ENCODE measurements around the gene POMC.
"Not testable (repeated sequence)": the region's sequence is repeated elsewhere in the genome, so short reads cannot be mapped to it uniquely, and the experiment has no call there.

POMC gene

DNA sequence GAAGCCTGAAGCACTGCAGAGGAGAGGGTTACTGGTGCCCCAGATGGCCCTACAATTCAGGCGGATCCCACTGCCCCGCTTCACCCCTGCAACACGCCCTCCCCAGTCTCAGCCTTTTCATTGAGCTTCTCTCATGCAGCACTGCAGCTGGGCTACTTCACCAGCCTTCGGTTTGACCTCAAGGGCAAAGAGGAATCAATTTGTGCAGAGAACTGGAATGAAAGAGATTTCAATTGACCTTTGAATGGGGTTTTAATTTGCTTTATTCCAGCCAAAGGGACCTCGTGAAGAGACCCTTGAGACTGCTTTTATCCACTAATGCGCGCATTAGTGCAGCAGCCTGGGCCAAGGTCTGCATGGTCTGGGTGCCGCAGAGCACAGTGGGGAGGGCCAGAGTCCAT lies 8.8 kb upstream of the POMC start:
- no peak overlapping the region for H3K9ac ChIP-seq (ENCODE audit: low read depth in 1 of 2, low read length in 2 of 2)
- H3K9me3 ChIP-seq (ENCODE audit: control insufficient read depth in 1 of 2, low read length in 2 of 2) = peaks cover 4 to 7% of the 10 kb centered on the region in 2 donors
- no peak overlapping the region for H3K27ac ChIP-seq (ENCODE audit: low read depth, low read length)
- H3K27me3 ChIP-seq (ENCODE audit: control insufficient read depth in 1 of 2, insufficient read depth in 2 of 2, low read length in 2 of 2) = peaks cover 6 to 11% of the 10 kb centered on the region in 2 donors
- no peaks in the 10 kb centered on the region for H3K36me3 ChIP-seq (ENCODE audit: control insufficient read depth in 1 of 2, insufficient read depth in 2 of 2, low read length in 2 of 2)
- no peaks in the 10 kb centered on the region for H3K4me1 ChIP-seq (ENCODE audit: control insufficient read depth in 1 of 2, insufficient read depth in 2 of 2, low read length in 2 of 2)
- no peak overlapping the region for H3K4me3 ChIP-seq (ENCODE audit: low read depth in 1 of 2, low read length in 2 of 2)

- H3K36me3 ChIP-seq (ENCODE audit: control insufficient read depth in 1 of 2, insufficient read depth in 2 of 2, low read length in 2 of 2) = no peaks in the 10 kb centered on the region
- H3K27ac ChIP-seq (ENCODE audit: low read depth, low read length) = no peak overlapping the region
- H3K4me1 ChIP-seq (ENCODE audit: control insufficient read depth in 1 of 2, insufficient read depth in 2 of 2, low read length in 2 of 2) = no peaks in the 10 kb centered on the region
- peaks cover 6 to 11% of the 10 kb centered on the region in 2 donors for H3K27me3 ChIP-seq (ENCODE audit: control insufficient read depth in 1 of 2, insufficient read depth in 2 of 2, low read length in 2 of 2)
- H3K4me3 ChIP-seq (ENCODE audit: low read depth in 1 of 2, low read length in 2 of 2) = no peak overlapping the region
- peaks cover 0 to 2% of the 10 kb centered on the region in 2 donors for H3K9me3 ChIP-seq (ENCODE audit: control insufficient read depth in 1 of 2, low read length in 2 of 2)
- no peak overlapping the region for H3K9ac ChIP-seq (ENCODE audit: low read depth in 1 of 2, low read length in 2 of 2)
These were observed 8.3 kb upstream of the POMC start for GRCh38 chr2:25176541-25177181.

GRCh38 chr2:25176138-25176537 lies 7.8 kb upstream of the POMC start:
- Histone ChIP-seq H3K36me3 (ENCODE audit: control insufficient read depth in 1 of 2, insufficient read depth in 2 of 2, low read length in 2 of 2) (no peaks in the 10 kb centered on the region), H3K4me3 (ENCODE audit: low read depth in 1 of 2, low read length in 2 of 2) (no peak overlapping the region), H3K9me3 (ENCODE audit: control insufficient read depth in 1 of 2, low read length in 2 of 2) (no peaks in the 10 kb centered on the region), H3K9ac (ENCODE audit: low read depth in 1 of 2, low read length in 2 of 2) (no peak overlapping the region), H3K27me3 (ENCODE audit: control insufficient read depth in 1 of 2, insufficient read depth in 2 of 2, low read length in 2 of 2) (peaks cover 6 to 11% of the 10 kb centered on the region in 2 donors), H3K27ac (ENCODE audit: low read depth, low read length) (no peak overlapping the region), H3K4me1 (ENCODE audit: control insufficient read depth in 1 of 2, insufficient read depth in 2 of 2, low read length in 2 of 2) (no peaks in the 10 kb centered on the region)

DNA sequence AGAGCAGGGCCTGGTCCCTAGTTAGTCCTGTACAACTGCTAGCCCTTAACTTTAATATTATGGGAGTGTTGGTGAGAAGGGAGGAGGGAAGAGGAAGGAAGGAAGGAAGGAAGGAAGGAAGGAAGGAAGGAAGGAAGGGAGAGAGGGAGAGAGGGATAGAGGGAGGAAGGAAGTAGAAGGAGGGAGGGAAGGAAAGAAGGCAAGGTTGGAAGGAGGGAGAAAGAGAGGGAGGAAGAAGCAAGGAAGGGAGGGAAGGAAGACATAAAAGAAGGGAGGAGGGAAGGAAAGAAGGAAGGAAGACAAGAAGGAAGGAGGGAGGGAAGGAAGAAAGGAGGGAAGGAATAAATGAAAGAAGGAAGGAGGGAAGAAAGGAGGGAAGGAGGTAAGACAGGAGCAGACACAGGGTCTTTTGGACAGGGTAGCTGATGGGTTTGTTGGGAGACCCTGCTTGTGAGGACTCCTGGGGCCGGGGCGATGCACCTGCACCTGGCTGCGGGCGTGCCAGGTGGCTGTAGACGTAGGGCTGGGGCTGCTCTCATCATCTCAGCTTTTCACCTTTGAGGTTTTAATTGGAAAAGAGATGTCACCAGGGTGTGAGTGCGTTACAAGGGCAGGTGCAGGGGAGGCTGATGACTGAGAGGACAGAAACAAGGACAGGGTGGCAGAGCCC lies 5.9 kb upstream of the POMC start:
- no peak overlapping the region for H3K9ac ChIP-seq (ENCODE audit: low read depth in 1 of 2, low read length in 2 of 2)
- H3K27me3 ChIP-seq (ENCODE audit: control insufficient read depth in 1 of 2, insufficient read depth in 2 of 2, low read length in 2 of 2) = peaks cover 12 to 17% of the 10 kb centered on the region in 2 donors
- no peak overlapping the region for H3K27ac ChIP-seq (ENCODE audit: low read depth, low read length)
- H3K9me3 ChIP-seq (ENCODE audit: control insufficient read depth in 1 of 2, low read length in 2 of 2) = no peaks in the 10 kb centered on the region
- no peaks in the 10 kb centered on the region for H3K4me1 ChIP-seq (ENCODE audit: control insufficient read depth in 1 of 2, insufficient read depth in 2 of 2, low read length in 2 of 2)
- H3K4me3 ChIP-seq (ENCODE audit: low read depth in 1 of 2, low read length in 2 of 2) = no peak overlapping the region
- no peaks in the 10 kb centered on the region for H3K36me3 ChIP-seq (ENCODE audit: control insufficient read depth in 1 of 2, insufficient read depth in 2 of 2, low read length in 2 of 2)

DNA sequence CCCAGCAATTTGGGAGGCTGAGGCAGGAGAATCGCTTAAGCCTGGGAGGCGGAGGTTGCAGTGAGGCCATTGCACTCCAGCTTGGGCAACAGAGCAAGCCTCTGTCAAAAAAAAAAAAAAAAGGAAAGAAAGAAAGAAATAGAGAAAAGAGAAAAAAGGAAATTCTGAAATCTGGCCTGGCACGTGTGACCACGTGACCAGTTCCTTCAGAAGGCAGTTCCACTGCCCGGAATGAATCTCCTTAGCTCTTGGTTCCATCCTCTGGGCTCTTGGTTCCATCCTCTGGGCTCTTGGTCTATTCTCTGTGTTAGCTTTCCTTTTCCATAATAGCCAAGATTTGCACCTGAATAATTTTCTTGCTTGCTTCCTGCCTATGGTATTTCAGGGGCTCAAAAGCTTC lies 5.3 kb upstream of the POMC start:
- H3K9me3 ChIP-seq (ENCODE audit: control insufficient read depth in 1 of 2, low read length in 2 of 2) = no peaks in the 10 kb centered on the region

DNA sequence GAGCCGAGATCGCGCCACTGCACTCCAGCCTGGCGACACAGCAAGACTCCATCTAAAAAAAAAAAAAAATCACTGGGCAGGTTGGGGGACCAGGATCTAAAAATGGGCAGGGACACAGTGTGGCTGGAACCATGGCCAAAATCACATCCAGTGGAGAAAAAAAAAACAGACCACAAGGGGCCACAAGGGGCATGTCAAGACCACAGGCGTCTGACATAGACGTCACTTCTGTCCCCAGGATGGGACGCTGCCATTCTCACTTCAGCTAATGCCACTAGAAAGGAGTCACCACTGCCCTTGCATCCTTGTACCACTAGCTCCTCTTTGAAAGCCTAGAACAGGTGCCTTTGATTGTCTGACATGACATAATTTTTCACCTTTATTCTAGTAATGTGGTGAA lies 2.5 kb upstream of the POMC start:
- Histone ChIP-seq H3K9me3 (ENCODE audit: control insufficient read depth in 1 of 2, low read length in 2 of 2) (no peaks in the 10 kb centered on the region), H3K4me3 (ENCODE audit: low read depth in 1 of 2, low read length in 2 of 2) (no peak overlapping the region), H3K27ac (ENCODE audit: low read depth, low read length) (no peak overlapping the region), H3K27me3 (ENCODE audit: control insufficient read depth in 1 of 2, insufficient read depth in 2 of 2, low read length in 2 of 2) (peaks cover 43 to 47% of the 10 kb centered on the region in 2 donors), H3K4me1 (ENCODE audit: control insufficient read depth in 1 of 2, insufficient read depth in 2 of 2, low read length in 2 of 2) (peaks cover 0 to 5% of the 10 kb centered on the region in 2 donors), H3K9ac (ENCODE audit: low read depth in 1 of 2, low read length in 2 of 2) (no peak overlapping the region), H3K36me3 (ENCODE audit: control insufficient read depth in 1 of 2, insufficient read depth in 2 of 2, low read length in 2 of 2) (no peaks in the 10 kb centered on the region)

More for the DNA sequence above, 5.3 kb upstream of the POMC start:
- Histone ChIP-seq H3K27me3 (ENCODE audit: control insufficient read depth in 1 of 2, insufficient read depth in 2 of 2, low read length in 2 of 2) (peaks cover 19 to 23% of the 10 kb centered on the region in 2 donors), H3K27ac (ENCODE audit: low read depth, low read length) (no peak overlapping the region), H3K36me3 (ENCODE audit: control insufficient read depth in 1 of 2, insufficient read depth in 2 of 2, low read length in 2 of 2) (no peaks in the 10 kb centered on the region), H3K4me1 (ENCODE audit: control insufficient read depth in 1 of 2, insufficient read depth in 2 of 2, low read length in 2 of 2) (peaks cover 0 to 3% of the 10 kb centered on the region in 2 donors), H3K9ac (ENCODE audit: low read depth in 1 of 2, low read length in 2 of 2) (no peak overlapping the region), H3K4me3 (ENCODE audit: low read depth in 1 of 2, low read length in 2 of 2) (no peak overlapping the region)

DNA sequence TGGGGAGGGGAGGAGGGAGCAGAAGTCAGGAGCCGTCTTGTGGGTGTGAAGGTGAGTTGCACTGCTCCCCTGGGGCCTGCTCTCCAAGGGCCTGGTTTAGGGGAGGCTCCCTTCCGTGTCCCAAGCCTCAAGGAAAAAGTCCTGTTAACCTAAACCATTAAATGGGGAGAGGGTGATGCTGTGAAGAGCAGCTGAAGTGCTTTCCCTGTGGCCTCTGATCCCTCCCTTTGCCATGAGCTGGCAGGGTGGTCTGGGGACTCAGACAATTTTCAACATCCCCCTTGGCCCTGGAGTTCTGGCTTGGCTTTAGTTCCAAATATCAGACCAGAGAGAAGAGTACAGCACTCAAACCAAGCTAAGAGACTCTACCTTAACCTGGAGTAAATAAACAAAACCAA lies 692 bp upstream of the POMC start:
- Histone ChIP-seq H3K27ac (ENCODE audit: low read depth, low read length) (no peak overlapping the region), H3K4me3 (ENCODE audit: low read depth in 1 of 2, low read length in 2 of 2) (no peak overlapping the region), H3K9me3 (ENCODE audit: control insufficient read depth in 1 of 2, low read length in 2 of 2) (no peaks in the 10 kb centered on the region), H3K9ac (ENCODE audit: low read depth in 1 of 2, low read length in 2 of 2) (no peak overlapping the region), H3K27me3 (ENCODE audit: control insufficient read depth in 1 of 2, insufficient read depth in 2 of 2, low read length in 2 of 2) (peaks cover 37 to 42% of the 10 kb centered on the region in 2 donors), H3K4me1 (ENCODE audit: control insufficient read depth in 1 of 2, insufficient read depth in 2 of 2, low read length in 2 of 2) (peaks cover 0 to 5% of the 10 kb centered on the region in 2 donors), H3K36me3 (ENCODE audit: control insufficient read depth in 1 of 2, insufficient read depth in 2 of 2, low read length in 2 of 2) (no peaks in the 10 kb centered on the region)

- Histone ChIP-seq H3K27ac (ENCODE audit: low read depth, low read length) (no peak overlapping the region), H3K4me3 (ENCODE audit: low read depth in 1 of 2, low read length in 2 of 2) (no peak overlapping the region), H3K27me3 (ENCODE audit: control insufficient read depth in 1 of 2, insufficient read depth in 2 of 2, low read length in 2 of 2) (peaks cover 36 to 45% of the 10 kb centered on the region in 2 donors)
These were observed 2.1 kb downstream of the POMC start for GRCh38 chr2:25165992-25166875.

GRCh38 chr2:25164561-25164960 lies 3.8 kb downstream of the POMC start:
- H3K9ac ChIP-seq (ENCODE audit: low read depth in 1 of 2, low read length in 2 of 2) = no peak overlapping the region
- peaks cover 32 to 41% of the 10 kb centered on the region in 2 donors for H3K27me3 ChIP-seq (ENCODE audit: control insufficient read depth in 1 of 2, insufficient read depth in 2 of 2, low read length in 2 of 2)
- no peaks in the 10 kb centered on the region for H3K9me3 ChIP-seq (ENCODE audit: control insufficient read depth in 1 of 2, low read length in 2 of 2)
- H3K27ac ChIP-seq (ENCODE audit: low read depth, low read length) = no peak overlapping the region
- no peaks in the 10 kb centered on the region for H3K36me3 ChIP-seq (ENCODE audit: control insufficient read depth in 1 of 2, insufficient read depth in 2 of 2, low read length in 2 of 2)
- H3K4me1 ChIP-seq (ENCODE audit: control insufficient read depth in 1 of 2, insufficient read depth in 2 of 2, low read length in 2 of 2) = peaks cover 0 to 5% of the 10 kb centered on the region in 2 donors
- no peak overlapping the region for H3K4me3 ChIP-seq (ENCODE audit: low read depth in 1 of 2, low read length in 2 of 2)

More at GRCh38 chr2:25165992-25166875, 2.1 kb downstream of the POMC start:
- no peaks in the 10 kb centered on the region for H3K36me3 ChIP-seq (ENCODE audit: control insufficient read depth in 1 of 2, insufficient read depth in 2 of 2, low read length in 2 of 2)
- no peaks in the 10 kb centered on the region for H3K9me3 ChIP-seq (ENCODE audit: control insufficient read depth in 1 of 2, low read length in 2 of 2)
- H3K4me1 ChIP-seq (ENCODE audit: control insufficient read depth in 1 of 2, insufficient read depth in 2 of 2, low read length in 2 of 2) = peaks cover 0 to 5% of the 10 kb centered on the region in 2 donors
- H3K9ac ChIP-seq (ENCODE audit: low read depth in 1 of 2, low read length in 2 of 2) = no peak overlapping the region

DNA sequence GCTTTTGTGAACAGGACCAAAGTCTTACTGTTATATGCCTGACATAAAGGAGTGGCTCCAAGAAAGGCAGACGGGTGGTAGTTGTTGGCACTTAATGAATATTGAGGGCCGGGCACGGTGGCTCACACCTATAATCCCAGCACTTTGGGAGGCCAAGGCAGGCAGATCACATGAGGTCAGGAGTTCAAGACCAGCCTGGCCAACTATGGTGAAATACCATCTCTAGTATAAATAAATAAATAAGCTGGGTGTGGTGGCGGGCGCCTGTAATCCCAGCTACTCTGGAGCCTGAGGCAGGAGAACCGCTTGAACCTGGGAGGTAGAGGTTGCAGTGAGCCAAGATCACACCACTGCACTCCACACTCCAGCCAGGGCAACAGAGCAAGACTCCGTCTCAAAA lies 6.3 kb downstream of the POMC start:
- H3K9ac ChIP-seq (ENCODE audit: low read depth in 1 of 2, low read length in 2 of 2); H3K36me3 ChIP-seq (ENCODE audit: control insufficient read depth in 1 of 2, insufficient read depth in 2 of 2, low read length in 2 of 2); H3K9me3 ChIP-seq (ENCODE audit: control insufficient read depth in 1 of 2, low read length in 2 of 2); H3K4me1 ChIP-seq (ENCODE audit: control insufficient read depth in 1 of 2, insufficient read depth in 2 of 2, low read length in 2 of 2); H3K27ac ChIP-seq (ENCODE audit: low read depth, low read length): not testable (repeated sequence)
- Histone ChIP-seq H3K4me3 (ENCODE audit: low read depth in 1 of 2, low read length in 2 of 2) (peak overlapping the region; percentile 57 to 66), H3K27me3 (ENCODE audit: control insufficient read depth in 1 of 2, insufficient read depth in 2 of 2, low read length in 2 of 2) (peaks cover 10 to 19% of the 10 kb centered on the region in 2 donors)

Data from duodenal mucosa (tissue), 2 donors.